Measurements from ENCODE around the gene DISP2.

DISP2 gene

GRCh38 chr15:40392986-40393948 is 35.2 kb downstream of the DISP2 start:
- DNase-seq: peak; percentile 38

DNA sequence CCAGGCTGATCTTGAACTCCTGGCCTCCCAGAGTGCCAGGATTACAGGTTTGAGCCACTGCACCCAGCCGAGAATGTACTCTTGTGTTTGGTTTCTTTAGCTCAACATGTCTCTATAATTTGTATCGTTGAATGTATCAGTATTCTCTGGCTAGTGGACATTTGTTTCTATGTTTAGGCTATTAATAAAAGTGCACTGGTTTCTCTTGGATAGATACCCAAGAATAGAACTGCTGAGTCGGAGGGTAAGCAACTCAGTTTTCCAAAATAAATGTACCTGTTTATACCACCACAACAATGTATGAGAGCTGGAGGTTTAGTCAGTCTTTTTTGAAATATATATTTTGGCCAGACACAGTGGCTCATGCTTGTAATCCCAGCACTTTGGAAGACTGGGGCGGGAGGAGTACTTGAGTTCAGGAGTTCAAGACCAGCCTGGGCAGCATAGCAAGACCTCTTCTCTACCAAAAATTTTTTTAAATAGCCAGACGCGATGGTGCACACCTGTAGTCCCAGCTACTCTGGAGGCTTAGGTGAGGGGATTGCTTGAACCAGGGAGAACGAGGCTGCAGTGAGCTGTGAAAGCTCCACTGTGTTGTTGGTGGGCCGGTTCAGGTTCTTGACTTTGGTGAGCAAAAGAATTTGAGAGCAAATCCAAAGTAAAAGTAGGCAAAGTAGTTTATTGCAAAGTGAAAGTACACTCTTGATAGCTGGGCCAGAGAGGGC is 39.8 kb downstream of the DISP2 start:
- no peak for DNase-seq

- DNase-seq: no peak
These were observed 40.4 kb downstream of the DISP2 start for GRCh38 chr15:40398413-40398873.

- DNase-seq: no peak
These were observed 41.4 kb downstream of the DISP2 start for GRCh38 chr15:40399370-40399769.

DNA sequence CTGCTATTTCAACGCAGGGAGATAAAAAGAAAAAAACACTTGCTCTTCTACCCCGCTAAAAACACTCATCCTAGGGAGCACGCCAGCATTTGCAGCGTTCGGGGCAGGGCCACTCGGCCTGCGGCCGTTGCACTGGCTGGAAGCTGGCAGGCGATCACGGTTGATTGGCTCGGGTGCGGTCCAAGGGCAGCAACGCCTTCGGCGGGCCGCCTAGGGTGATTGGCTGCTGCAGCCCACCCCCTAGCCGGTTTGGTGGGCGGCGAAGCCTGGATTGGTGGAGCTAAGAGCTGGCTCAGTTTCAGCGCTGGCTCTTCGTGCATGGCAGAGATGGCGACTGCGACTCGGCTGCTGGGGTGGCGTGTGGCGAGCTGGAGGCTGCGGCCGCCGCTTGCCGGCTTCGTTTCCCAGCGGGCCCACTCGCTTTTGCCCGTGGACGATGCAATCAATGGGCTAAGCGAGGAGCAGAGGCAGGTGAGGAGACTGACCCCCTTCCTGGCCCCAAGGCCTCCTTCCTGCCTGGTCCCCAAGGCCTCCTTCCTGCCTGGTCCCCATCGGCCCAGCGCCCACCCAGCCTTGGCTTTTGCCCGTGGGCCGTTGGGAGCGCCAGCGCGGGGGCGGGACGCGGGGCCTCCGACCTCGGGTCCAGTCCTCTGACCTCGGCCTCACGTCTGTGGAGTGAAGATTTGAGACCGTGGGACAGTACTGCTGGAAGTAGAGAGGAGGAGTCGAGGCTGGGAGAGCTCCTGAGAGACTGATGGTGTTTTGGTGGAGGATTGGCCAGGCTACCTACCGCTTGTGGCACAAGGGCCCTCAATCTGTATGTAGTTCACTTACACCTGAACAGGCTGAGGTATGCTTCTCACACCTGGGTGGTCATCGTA is 47.7 kb downstream of the DISP2 start, which contains the start of gene IVD:
Gene IVD, plus strand, starts transcription at position 295 of the 881 bp plus-strand sequence. Its CDS starts 33 bp downstream, at position 328.
- peak; percentile 95 for DNase-seq

GRCh38 chr15:40407330-40407990 is 49.4 kb downstream of the DISP2 start:
- no peak for DNase-seq

- DNase-seq: no peak
These were observed 51.3 kb downstream of the DISP2 start for GRCh38 chr15:40409366-40409765.

DNA sequence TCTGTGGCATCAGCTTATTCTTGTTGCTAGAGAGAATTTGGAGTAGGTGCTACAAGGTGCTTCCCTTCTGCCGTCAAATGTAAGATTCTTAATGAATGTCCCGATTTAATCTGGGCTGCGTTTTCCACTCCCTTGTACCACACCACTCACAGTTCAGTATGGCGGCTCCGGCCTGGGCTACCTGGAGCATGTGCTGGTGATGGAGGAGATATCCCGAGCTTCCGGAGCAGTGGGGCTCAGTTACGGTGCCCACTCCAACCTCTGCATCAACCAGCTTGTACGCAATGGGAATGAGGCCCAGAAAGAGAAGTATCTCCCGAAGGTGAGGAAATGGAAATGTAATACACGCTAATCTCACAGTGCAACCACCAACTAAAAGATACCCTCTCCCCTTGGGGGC is 52.5 kb downstream of the DISP2 start:
- DNase-seq: no peak

DNA sequence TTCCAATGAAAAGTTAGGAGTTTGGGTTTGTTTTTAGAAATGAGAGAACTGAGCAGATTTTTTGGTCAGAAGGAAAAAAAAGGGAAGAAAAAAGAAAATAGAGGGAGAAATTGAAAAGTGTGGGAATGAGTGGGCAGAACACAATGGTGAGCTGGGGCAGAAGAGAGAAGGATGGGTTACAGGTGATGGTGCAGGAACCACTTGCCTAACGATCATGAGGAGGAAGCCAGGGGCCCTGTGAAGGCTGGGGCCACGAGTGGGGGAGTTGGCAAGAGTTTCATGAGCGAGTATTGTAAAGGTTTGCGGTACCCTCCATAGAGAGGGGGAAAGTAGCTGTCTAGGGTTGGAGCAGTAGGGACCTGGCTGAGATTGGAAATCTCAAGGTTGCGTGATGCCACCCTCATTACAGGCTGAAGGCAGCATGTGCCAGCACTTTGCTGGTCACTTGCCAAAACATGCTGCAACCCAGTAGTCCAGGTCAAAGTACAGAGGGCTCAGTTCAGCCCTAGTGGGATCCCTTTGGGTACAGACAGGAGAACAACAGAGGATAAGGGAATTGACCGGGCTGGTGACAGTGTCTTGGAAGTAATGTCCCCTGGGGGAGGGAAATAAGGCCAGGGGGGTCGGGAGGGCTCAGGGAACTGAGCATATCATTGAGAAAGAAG is 54.2 kb downstream of the DISP2 start:
- no peak for DNase-seq

DNA sequence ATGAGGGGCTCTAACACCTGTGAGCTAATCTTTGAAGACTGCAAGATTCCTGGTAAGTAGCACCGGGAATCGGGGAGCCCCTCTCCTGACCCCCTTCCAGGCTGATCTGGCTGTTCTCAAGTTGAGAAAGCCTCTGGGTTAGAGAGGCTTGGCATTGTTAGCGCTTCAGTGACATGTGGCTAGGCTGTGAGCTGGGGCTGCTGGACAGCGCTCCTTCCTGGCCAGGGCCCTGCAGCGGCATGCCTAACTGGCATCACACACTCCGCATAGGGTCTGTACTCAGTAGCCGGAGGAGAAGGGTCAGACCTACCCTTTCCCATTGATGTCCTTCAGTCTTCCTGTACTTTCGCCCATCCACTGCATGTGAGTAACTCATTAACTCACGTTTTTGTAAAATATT is 55.0 kb downstream of the DISP2 start:
- no peak for DNase-seq

DNA sequence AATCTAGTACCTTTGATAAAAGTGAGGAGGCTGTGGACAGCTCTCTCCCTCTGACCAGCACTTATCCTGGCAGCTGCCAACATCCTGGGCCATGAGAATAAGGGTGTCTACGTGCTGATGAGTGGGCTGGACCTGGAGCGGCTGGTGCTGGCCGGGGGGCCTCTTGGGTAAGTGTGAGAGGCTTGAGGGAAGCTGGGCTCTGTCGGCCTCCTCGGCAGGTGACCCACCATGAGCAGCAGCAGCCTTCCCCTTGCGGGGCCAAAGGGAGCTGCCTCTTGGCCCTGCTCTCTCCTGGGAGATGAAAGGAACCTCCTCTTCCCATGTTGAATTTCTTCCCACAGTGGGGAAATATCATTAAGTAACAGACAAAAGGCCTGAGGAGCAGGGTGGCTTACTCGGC is 56.8 kb downstream of the DISP2 start:
- DNase-seq: no peak

DNA sequence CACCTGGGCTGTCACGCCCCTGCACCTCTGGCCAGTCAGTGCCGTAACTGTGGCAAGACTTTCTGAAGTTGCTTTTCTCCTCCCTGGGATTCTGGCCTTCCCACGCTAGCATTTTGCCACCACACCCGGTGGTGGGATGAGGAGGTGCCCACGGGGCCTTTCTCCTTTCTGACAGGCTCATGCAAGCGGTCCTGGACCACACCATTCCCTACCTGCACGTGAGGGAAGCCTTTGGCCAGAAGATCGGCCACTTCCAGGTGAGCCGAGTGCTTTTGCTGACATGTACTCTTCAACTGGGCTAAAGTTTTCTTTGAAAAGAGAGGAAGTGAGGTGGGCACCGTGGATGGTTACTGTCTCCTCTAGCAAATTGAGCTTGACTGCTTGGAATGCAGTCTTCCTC is 57.2 kb downstream of the DISP2 start:
- DNase-seq: no peak

DNA sequence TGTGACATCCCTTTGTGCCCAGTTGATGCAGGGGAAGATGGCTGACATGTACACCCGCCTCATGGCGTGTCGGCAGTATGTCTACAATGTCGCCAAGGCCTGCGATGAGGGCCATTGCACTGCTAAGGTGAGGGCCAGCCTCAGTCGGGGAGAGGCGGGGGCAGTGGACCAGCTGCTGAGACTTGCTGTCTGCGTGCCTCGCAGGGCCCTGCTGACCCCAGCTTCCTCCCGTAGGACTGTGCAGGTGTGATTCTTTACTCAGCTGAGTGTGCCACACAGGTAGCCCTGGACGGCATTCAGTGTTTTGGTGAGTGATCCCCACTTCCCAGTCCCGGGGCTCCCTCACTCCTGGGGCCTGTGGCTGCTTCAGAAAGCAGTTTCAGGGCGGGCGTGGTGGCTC is 58.0 kb downstream of the DISP2 start:
- no peak for DNase-seq

DNA sequence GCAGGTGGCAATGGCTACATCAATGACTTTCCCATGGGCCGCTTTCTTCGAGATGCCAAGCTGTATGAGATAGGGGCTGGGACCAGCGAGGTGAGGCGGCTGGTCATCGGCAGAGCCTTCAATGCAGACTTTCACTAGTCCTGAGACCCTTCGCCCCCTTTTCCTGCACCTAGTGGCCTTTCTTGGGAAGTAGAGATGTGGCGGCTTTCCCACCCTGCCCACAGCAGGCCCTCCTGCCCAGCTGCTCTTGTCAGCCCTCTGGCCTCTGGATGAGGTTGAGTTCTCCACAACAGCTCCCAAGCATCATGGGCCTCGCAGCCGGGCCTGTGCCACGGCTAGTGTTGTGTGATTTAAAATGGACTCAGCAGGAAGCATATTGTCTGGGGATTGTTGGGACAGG is 60.1 kb downstream of the DISP2 start:
- no peak for DNase-seq

- DNase-seq: no peak
These were observed 62.2 kb downstream of the DISP2 start for GRCh38 chr15:40420071-40420713.

DNA sequence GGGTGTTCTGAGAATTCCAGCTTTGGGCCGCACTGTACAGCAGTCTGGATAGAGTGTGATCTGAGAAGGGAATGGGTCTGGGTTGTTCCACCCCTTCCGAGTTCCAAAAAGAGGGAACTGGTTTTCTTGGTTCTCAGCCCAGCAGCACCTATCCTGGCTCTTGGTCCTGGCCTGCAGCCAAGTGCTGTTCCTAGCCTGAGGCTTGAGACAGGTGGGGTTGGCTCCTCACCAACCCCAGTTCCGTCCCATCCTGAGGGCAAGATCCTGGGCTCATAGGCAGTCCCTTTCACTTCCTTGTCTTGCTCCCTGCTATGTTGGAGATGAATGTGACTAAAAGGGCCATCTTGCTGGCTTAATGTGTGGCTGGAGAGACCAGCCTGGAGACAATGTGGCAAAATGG is 62.8 kb downstream of the DISP2 start:
- no peak for DNase-seq

DNA sequence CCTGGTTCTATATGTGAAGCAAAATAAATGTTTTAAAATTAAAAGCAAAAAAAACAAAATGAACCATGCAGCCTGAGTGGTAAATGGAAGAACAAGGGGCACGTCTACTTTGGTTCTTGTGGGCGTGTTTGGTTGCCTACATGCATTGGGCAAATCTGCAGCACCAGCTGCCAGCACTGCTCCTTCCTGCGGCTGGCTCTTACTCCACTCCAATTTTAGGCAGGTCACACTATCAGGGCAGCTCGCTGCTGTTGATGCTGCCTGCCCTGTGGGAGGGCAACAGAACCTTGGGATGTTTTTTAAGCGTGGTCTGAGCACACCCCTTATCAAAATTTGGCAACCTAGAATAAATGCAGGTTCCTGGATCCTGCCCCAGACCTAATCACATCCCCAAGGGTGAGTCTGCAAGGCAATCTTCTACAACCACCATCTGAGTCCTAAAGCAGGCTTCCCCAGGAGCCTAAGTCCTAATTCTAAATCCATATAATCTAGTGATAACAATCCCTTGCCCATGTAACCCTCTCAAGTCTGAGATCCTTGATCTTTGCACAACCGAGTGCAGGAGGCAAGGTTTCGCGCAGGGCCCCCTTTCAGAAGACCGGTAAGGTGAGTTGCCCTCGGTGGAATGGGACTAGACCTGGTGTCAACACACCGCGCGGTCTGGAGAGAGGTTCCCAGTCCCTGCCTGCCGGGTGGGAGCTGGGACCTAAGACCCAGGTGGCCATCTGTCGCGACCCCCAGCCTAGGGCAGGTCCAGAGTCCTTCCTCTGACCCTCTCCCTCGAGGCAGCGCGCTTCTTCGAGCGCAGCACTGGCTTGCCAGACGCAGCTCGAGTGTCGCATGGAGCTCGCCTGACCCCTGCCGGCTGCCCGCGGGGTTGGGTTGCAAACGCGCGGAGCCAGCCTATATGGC is 63.5 kb downstream of the DISP2 start:
- DNase-seq: peak; percentile 49

- no peak for DNase-seq
These were observed 66.6 kb downstream of the DISP2 start for GRCh38 chr15:40424483-40425115.

- no peak for DNase-seq
These were observed 67.7 kb downstream of the DISP2 start for GRCh38 chr15:40425681-40426080.

All from fibroblast of skin of abdomen (primary cell).